GM23338 (cell line): ENCODE measurements around the gene RP2. TPM values are rescaled to one million over a fixed set of nuclear protein-coding genes. Genes with fewer than 3 reads are reported as not detected.

Source experiments
- ATAC-seq: fragments of 200-7000 bp; cut with Tn5 transposase; 3 replicates; pipeline ENCODE4 v1.9.1; 2020
- DNase-seq: peaks from one replicate; pipeline ENCODE4 v3.0.0-alpha.2; 2015; ENCODE audit warnings: low spot score
- H2AFZ ChIP-seq: fragments of 200-600 bp; sonication (generic); 2 replicates; pipeline ENCODE4 v1.8.0; 2016; ENCODE audit warnings: antibody characterized with exemption, mild to moderate bottlenecking, moderate library complexity
- H3F3A ChIP-seq: fragments of 200-600 bp; sonication (generic); replicated peaks from 2 replicates; pipeline ENCODE4 v1.8.0; 2017; ENCODE audit warnings: antibody characterized with exemption, mixed run types, low read depth
- H3K27ac ChIP-seq: fragments of 200-600 bp; sonication (generic); 2 replicates; pipeline ENCODE4 v1.6.1; 2016; ENCODE audit warnings: low read depth
- H3K27me3 ChIP-seq: fragments of 200-600 bp; sonication (generic); 2 replicates; pipeline ENCODE4 v1.8.0; 2016; ENCODE audit warnings: mild to moderate bottlenecking, mixed run types, moderate library complexity; ENCODE audit not compliant: insufficient read depth
- H3K36me3 ChIP-seq: fragments of 200-600 bp; sonication (generic); 2 replicates; pipeline ENCODE4 v1.8.0; 2016; ENCODE audit warnings: mild to moderate bottlenecking; ENCODE audit not compliant: insufficient read depth
- H3K4me1 ChIP-seq: fragments of 200-600 bp; sonication (generic); 2 replicates; pipeline ENCODE4 v1.8.0; 2016; ENCODE audit warnings: mild to moderate bottlenecking, moderate library complexity; ENCODE audit not compliant: insufficient read depth
- H3K4me2 ChIP-seq: fragments of 200-600 bp; sonication (generic); 2 replicates; pipeline ENCODE4 v1.7.1; 2017; ENCODE audit warnings: mixed run types
- H3K4me3 ChIP-seq: fragments of 200-600 bp; sonication (generic); 2 replicates; pipeline ENCODE4 v1.6.1; 2016; ENCODE audit warnings: mixed run types
- H3K79me2 ChIP-seq: fragments of 200-600 bp; sonication (generic); replicated peaks from 2 replicates; pipeline ENCODE4 v1.8.0; 2017; ENCODE audit warnings: mild to moderate bottlenecking; ENCODE audit not compliant: insufficient read depth
- H3K9me2 ChIP-seq: fragments of 200-600 bp; sonication (generic); 2 replicates; pipeline ENCODE4 v1.8.0; 2017; ENCODE audit not compliant: insufficient read depth
- H4K20me1 ChIP-seq: fragments of 200-600 bp; sonication (generic); replicated peaks from 2 replicates; pipeline ENCODE4 v1.8.0; 2017; ENCODE audit warnings: mild to moderate bottlenecking; ENCODE audit not compliant: insufficient read depth
- H3K27ac Mint-ChIP-seq: 2 replicates; pipeline ENCODE4 v1.8.0; 2020; ENCODE audit warnings: inconsistent platforms, mild to moderate bottlenecking, moderate library complexity, mixed read lengths
- H3K27me3 Mint-ChIP-seq: 3 replicates; pipeline ENCODE4 v1.8.0; 2022; ENCODE audit warnings: low read depth, mild to moderate bottlenecking, moderate library complexity, mixed read lengths, inconsistent platforms; ENCODE audit not compliant: insufficient read depth, poor library complexity
- H3K36me3 Mint-ChIP-seq: 3 replicates; pipeline ENCODE4 v1.8.0; 2021; ENCODE audit warnings: low read depth, mild to moderate bottlenecking, inconsistent platforms, moderate library complexity, mixed read lengths
- H3K4me1 Mint-ChIP-seq: 3 replicates; pipeline ENCODE4 v1.8.0; 2020; ENCODE audit warnings: mild to moderate bottlenecking, inconsistent platforms, mixed read lengths
- H3K4me3 Mint-ChIP-seq: 3 replicates; pipeline ENCODE4 v1.8.0; 2021; ENCODE audit warnings: moderate library complexity, mild to moderate bottlenecking, inconsistent platforms, mixed read lengths
- H3K9me3 Mint-ChIP-seq: 3 replicates; pipeline ENCODE4 v1.8.0; 2020; ENCODE audit warnings: moderate library complexity, mild to moderate bottlenecking, inconsistent platforms, mixed read lengths
- CTCF ChIP-seq, 2 experiments: fragments of 200-600 bp in 1 of 2; sonication (generic) in 1 of 2; conservative IDR thresholded peaks; 2 replicates each; pipeline versions ENCODE4 v1.5.1 to v1.6.1; 2016 to 2017; ENCODE audit warnings: antibody characterized with exemption in 2 of 2, low read depth in 2 of 2, mild to moderate bottlenecking in 2 of 2, moderate library complexity in 1 of 2
- ETS1 ChIP-seq: IDR thresholded peaks from 2 replicates; pipeline ENCODE4 v1.6.1; 2016; ENCODE audit warnings: antibody characterized with exemption
- EZH2phosphoT487 ChIP-seq: fragments of 200-600 bp; sonication (generic); IDR thresholded peaks from one replicate; pipeline ENCODE4 v1.8.1; 2018; ENCODE audit warnings: antibody characterized with exemption; ENCODE audit not compliant: unreplicated experiment
- JUNB ChIP-seq: IDR thresholded peaks from one replicate; pipeline ENCODE4 v1.6.1; 2016; ENCODE audit warnings: antibody characterized with exemption; ENCODE audit not compliant: unreplicated experiment
- NANOG ChIP-seq: IDR thresholded peaks from 2 replicates; pipeline ENCODE4 v1.6.1; 2016; ENCODE audit warnings: antibody characterized with exemption, borderline replicate concordance
- POLR2AphosphoS5 ChIP-seq: IDR thresholded peaks from 2 replicates; pipeline ENCODE4 v1.6.1; 2016; ENCODE audit warnings: antibody characterized with exemption, low read depth
- STAT1 ChIP-seq: IDR thresholded peaks from one replicate; pipeline ENCODE4 v1.6.1; 2016; ENCODE audit warnings: antibody characterized with exemption; ENCODE audit not compliant: unreplicated experiment
- ZNF114 ChIP-seq: fragments of 250-450 bp; sonication (Bioruptor Pico); IDR thresholded peaks from 2 replicates; pipeline ENCODE4 v1.5.0; 2020; ENCODE audit warnings: mild to moderate bottlenecking, moderate library complexity
- ZNF331 ChIP-seq: fragments of 250-450 bp; sonication (Bioruptor Pico); IDR thresholded peaks from 2 replicates; pipeline ENCODE4 v1.5.0; 2020; ENCODE audit warnings: low read depth, mild to moderate bottlenecking, moderate library complexity
- ZNF462 ChIP-seq: fragments of 250-450 bp; sonication (Bioruptor Pico); IDR thresholded peaks from 2 replicates; pipeline ENCODE4 v1.5.0; 2020; ENCODE audit warnings: mild to moderate bottlenecking, moderate library complexity
- polyA plus RNA-seq: library from polyadenylated mRNA; unstranded; fragments of >200 nt; fragmentation: Nextera tagmentation; extraction: Ambion mirVana; gene quantifications from 2 replicates; pipeline ENCODE4 v1.2.1, GENCODE V29; 2016
- total RNA-seq: library from RNA; depleted of rRNA; stranded (reverse); fragments of >200 nt; shearing (Covaris generic); gene quantifications from 2 replicates; pipeline ENCODE4 v1.2.3, GENCODE V29; 2014

The RP2 gene
- total and polyA plus RNA-seq, 2 experiments from 2014 or later, result 4.5 to 12.1 TPM

DNA sequence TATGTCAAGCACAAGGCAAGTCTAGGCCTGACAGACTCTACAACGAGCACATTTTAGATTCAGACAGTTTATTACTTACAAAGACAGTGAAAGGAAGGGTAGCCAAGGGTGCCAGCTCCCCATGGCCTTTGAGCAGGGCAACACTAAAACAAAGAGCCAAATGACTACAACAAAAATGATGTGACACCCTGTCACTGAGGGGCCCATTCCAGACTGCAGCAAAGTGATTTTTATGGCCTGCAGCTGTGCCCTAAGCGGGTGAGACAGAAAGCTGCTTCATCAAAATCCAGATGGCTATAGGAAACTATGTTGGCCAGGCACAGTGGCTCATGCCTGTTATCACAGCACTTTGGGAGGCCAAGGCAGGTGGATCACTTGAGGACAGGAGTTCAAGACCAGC lies 13.4 kb upstream of the RP2 start (continued):
- no peak for TF ChIP-seq ZNF462
- TF ChIP-seq JUNB, result no peak

GRCh38 chrX:46831765-46832327 lies 5.0 kb upstream of the RP2 start:
- DNase-seq (no peak), ATAC-seq (no peak)
- Histone ChIP-seq H3F3A (no peaks in the 10 kb centered on the region), H3K27ac (no peak overlapping the region), H3K4me2 (no peak overlapping the region), H3K79me2 (no peaks in the 10 kb centered on the region), H3K36me3 (no peaks in the 10 kb centered on the region), H3K27me3 (no peaks in the 10 kb centered on the region), H3K4me1 (no peaks in the 10 kb centered on the region), H3K4me3 (no peak overlapping the region), H3K9me2 (no peaks in the 10 kb centered on the region), H2AFZ (no peak overlapping the region), H4K20me1 (no peaks in the 10 kb centered on the region)
- Mint-ChIP-seq H3K27me3 (peaks cover 6% of the 10 kb centered on the region), H3K27ac (no peak overlapping the region), H3K4me1 (no peaks in the 10 kb centered on the region), H3K9me3 (no peaks in the 10 kb centered on the region), H3K4me3 (no peak overlapping the region), H3K36me3 (no peaks in the 10 kb centered on the region)
- no peak for TF ChIP-seq POLR2AphosphoS5
- no peak for TF ChIP-seq EZH2phosphoT487
- TF ChIP-seq ZNF331 (CRISPR knock-in tag), result no peak
- TF ChIP-seq NANOG, result no peak
- TF ChIP-seq STAT1, result no peak
- TF ChIP-seq ZNF114, result no peak
- no peak for TF ChIP-seq JUNB
- no peak for TF ChIP-seq ETS1
- TF ChIP-seq CTCF (conservative IDR thresholded peaks at IDR 0.05; ENCODE audit: low read depth in 2 of 2), result no peak
